Fibroblast of lung (primary cell): ENCODE data around the gene GRXCR2. TPM values are rescaled to one million over a fixed set of nuclear protein-coding genes. Genes with fewer than 3 reads are reported as not detected.
A peak's percentile ranks its signal among the peaks of the same experiment; 100 is the strongest.

Source experiments
- DNase-seq, 2 donors: peaks; one replicate each; pipeline versions ENCODE4 v3.0.0 to v3.0.0-alpha.2; 2010; ENCODE audit warnings: low read depth in 2 of 2
- H2AFZ ChIP-seq: 2 replicates; pipeline ENCODE4 v1.5.1; 2012; ENCODE audit warnings: low read length, control low read depth, inconsistent platforms
- H3K27ac ChIP-seq: 2 replicates; pipeline ENCODE4 v1.5.1; 2011; ENCODE audit warnings: low read length, control low read depth; ENCODE audit not compliant: insufficient read depth
- H3K27me3 ChIP-seq: 2 replicates; pipeline ENCODE4 v1.5.1; 2011; ENCODE audit warnings: mild to moderate bottlenecking, low read length; ENCODE audit not compliant: control insufficient read depth, insufficient read depth
- H3K36me3 ChIP-seq: 2 replicates; pipeline ENCODE4 v1.5.1; 2011; ENCODE audit warnings: low read length; ENCODE audit not compliant: control insufficient read depth, insufficient read depth
- H3K4me1 ChIP-seq: 2 replicates; pipeline ENCODE4 v1.5.1; 2011; ENCODE audit warnings: low read length; ENCODE audit not compliant: control insufficient read depth, insufficient read depth; ENCODE audit errors: extremely low read depth
- H3K4me2 ChIP-seq: 2 replicates; pipeline ENCODE4 v1.5.1; 2011; ENCODE audit warnings: low read length, control low read depth; ENCODE audit not compliant: insufficient read depth; ENCODE audit errors: extremely low read depth
- H3K4me3 ChIP-seq, 4 experiments: fragments of 200-600 bp in 1 of 4; sonication (generic) in 1 of 4; replicated peaks in 1 of 4; 2 replicates each; pipeline ENCODE4 v1.5.1; 2011 to 2016; ENCODE audit warnings: low read length in 4 of 4, low read depth in 3 of 4, mild to moderate bottlenecking in 3 of 4, control low read depth in 2 of 4, inconsistent platforms in 1 of 4, mixed read lengths in 1 of 4; ENCODE audit not compliant: insufficient read depth in 1 of 4; ENCODE audit errors: control extremely low read depth in 1 of 4
- H3K79me2 ChIP-seq: 2 replicates; pipeline ENCODE4 v1.5.1; 2012; ENCODE audit warnings: mild to moderate bottlenecking, low read length, inconsistent platforms; ENCODE audit not compliant: control insufficient read depth, insufficient read depth
- H3K9ac ChIP-seq: 2 replicates; pipeline ENCODE4 v1.5.1; 2011; ENCODE audit warnings: mild to moderate bottlenecking, low read length, control low read depth; ENCODE audit not compliant: insufficient read depth
- H3K9me3 ChIP-seq: 2 replicates; pipeline ENCODE4 v1.5.1; 2012; ENCODE audit warnings: low read depth, low read length; ENCODE audit not compliant: control insufficient read depth, insufficient read depth
- H4K20me1 ChIP-seq: 2 replicates; pipeline ENCODE4 v1.5.1; 2011; ENCODE audit warnings: low read length; ENCODE audit not compliant: control insufficient read depth, insufficient read depth; ENCODE audit errors: extremely low read depth
- CTCF ChIP-seq, 2 donors: IDR thresholded peaks in 1 of 2; conservative IDR thresholded peaks in 1 of 2; 1 replicate in 1 of 2; 2 replicates in 1 of 2; pipeline ENCODE4 v1.5.1; 2011 to 2012; ENCODE audit warnings: low read length in 2 of 2, control low read depth in 1 of 2, inconsistent platforms in 1 of 2, low read depth in 1 of 2, mild to moderate bottlenecking in 1 of 2
- EZH2 ChIP-seq: IDR thresholded peaks from 2 replicates; pipeline ENCODE4 v1.5.1; 2012; ENCODE audit warnings: low read length, control low read depth, mild to moderate bottlenecking; ENCODE audit errors: missing control alignments
- polyA plus RNA-seq, 2 donors: library from polyadenylated mRNA; depleted of rRNA in 1 of 2; stranded (reverse) in 1 of 2; unstranded in 1 of 2; fragments of >200 nt; gene quantifications; 2 replicates each; pipeline ENCODE4 v1.2.1, GENCODE V29; 2011 to 2012; ENCODE audit warnings: missing spikeins in 1 of 2
- total RNA-seq: library from RNA; depleted of rRNA; stranded (reverse); fragments of >200 nt; gene quantifications from 2 replicates; pipeline ENCODE4 v1.2.1, GENCODE V29; 2014

GRXCR2 gene
- total and polyA plus RNA-seq, 2 donors (not counting 1 experiment from before 2014, with no cell fraction given): not detected

GRCh38 chr5:145858959-145859358 is 13.9 kb downstream of the GRXCR2 start:
- H3K9me3 ChIP-seq: no peaks in the 10 kb centered on the region
- no peak for TF ChIP-seq EZH2
- TF ChIP-seq CTCF (conservative IDR thresholded peaks at IDR 0.05 in 1 of 2, IDR thresholded peaks at IDR 0.05 in 1 of 2; ENCODE audit: low read depth in 1 of 2, low read length in 2 of 2): no peak
- no peak overlapping the region for H3K4me2 ChIP-seq

GRCh38 chr5:145856285-145856818 is 16.5 kb downstream of the GRXCR2 start:
- Histone ChIP-seq H4K20me1 (no peaks in the 10 kb centered on the region), H3K27ac (peak overlapping the region; percentile 31), H3K4me3 (peak overlapping the region in 3 of 4 experiments; percentile 5 to 23 (median 21)), H3K27me3 (no peaks in the 10 kb centered on the region), H3K4me2 (peak overlapping the region; percentile 67), H3K36me3 (no peaks in the 10 kb centered on the region), H3K79me2 (no peaks in the 10 kb centered on the region), H2AFZ (peak overlapping the region; percentile 85), H3K4me1 (peaks cover 8% of the 10 kb centered on the region), H3K9me3 (no peaks in the 10 kb centered on the region), H3K9ac (peak overlapping the region; percentile 39)
- DNase-seq: peak; percentile 55 to 82
- TF ChIP-seq EZH2 (no peak), CTCF (conservative IDR thresholded peaks at IDR 0.05 in 1 of 2, IDR thresholded peaks at IDR 0.05 in 1 of 2; ENCODE audit: low read depth in 1 of 2, low read length in 2 of 2) (peak in 1 of 2 donors; percentile 4)

More at GRCh38 chr5:145858959-145859358, 13.9 kb downstream of the GRXCR2 start:
- DNase-seq: peak in 1 of 2 donors; percentile 69
- H3K4me1 ChIP-seq: peaks cover 8% of the 10 kb centered on the region
- H3K9ac ChIP-seq: no peak overlapping the region
- H2AFZ ChIP-seq: no peak overlapping the region
- H3K79me2 ChIP-seq: no peaks in the 10 kb centered on the region
- H3K27ac ChIP-seq: no peak overlapping the region
- no peak overlapping the region for H3K4me3 ChIP-seq
- H4K20me1 ChIP-seq: no peaks in the 10 kb centered on the region
- no peaks in the 10 kb centered on the region for H3K36me3 ChIP-seq
- H3K27me3 ChIP-seq: no peaks in the 10 kb centered on the region

GRCh38 chr5:145855763-145856267 is 17.0 kb downstream of the GRXCR2 start:
- no peak overlapping the region for H3K9ac ChIP-seq
- TF ChIP-seq EZH2: no peak
- no peak for TF ChIP-seq CTCF (conservative IDR thresholded peaks at IDR 0.05 in 1 of 2, IDR thresholded peaks at IDR 0.05 in 1 of 2; ENCODE audit: low read depth in 1 of 2, low read length in 2 of 2)

More at GRCh38 chr5:145855763-145856267, 17.0 kb downstream of the GRXCR2 start:
- H3K27me3 ChIP-seq: no peaks in the 10 kb centered on the region
- H2AFZ ChIP-seq: peak overlapping the region; percentile 85
- H3K4me1 ChIP-seq: peaks cover 8% of the 10 kb centered on the region
- peak; percentile 11 to 37 for DNase-seq
- no peaks in the 10 kb centered on the region for H3K36me3 ChIP-seq
- no peaks in the 10 kb centered on the region for H3K79me2 ChIP-seq
- H3K27ac ChIP-seq: no peak overlapping the region
- H3K9me3 ChIP-seq: no peaks in the 10 kb centered on the region
- no peaks in the 10 kb centered on the region for H4K20me1 ChIP-seq
- peak overlapping the region; percentile 67 for H3K4me2 ChIP-seq
- H3K4me3 ChIP-seq: peak overlapping the region in 1 of 4 experiments; percentile 23
